Pancreas (tissue), 10 donors: ENCODE measurements around the gene IL2. TPM values are rescaled to one million over a fixed set of nuclear protein-coding genes. Genes with fewer than 3 reads are reported as not detected.

ENCODE experiments used
- ATAC-seq, 4 donors: fragments of 200-7000 bp; cut with Tn5 transposase; one replicate each; pipeline versions ENCODE4 v1.8.0 to v1.9.1; 2020; ENCODE audit warnings: mild to moderate bottlenecking in 4 of 4, moderate library complexity in 4 of 4
- DNase-seq, 6 donors: peaks; one replicate each; pipeline ENCODE4 v3.0.0-alpha.2; 2020
- FAIRE-seq: peaks from 2 replicates; lab custom pipeline; 2012; peaks lifted over from hg19 to GRCh38; lab: Jason Lieb, UNC
- H3K27ac ChIP-seq, 4 donors: fragments of 200-600 bp; sonication (generic); 1 replicate in 3 of 4; 2 replicates in 1 of 4; pipeline versions ENCODE4 v1.5.0 to v1.8.0; 2020
- H3K27me3 ChIP-seq, 4 donors: fragments of 200-600 bp; one replicate each; pipeline ENCODE4 v1.8.0; 2021
- H3K36me3 ChIP-seq, 3 donors: fragments of 200-600 bp; sonication (generic) in 1 of 3; one replicate each; pipeline versions ENCODE4 v1.5.0 to v1.8.0; 2020 to 2021
- H3K4me1 ChIP-seq, 3 donors: fragments of 200-600 bp; one replicate each; pipeline ENCODE4 v1.8.0; 2021
- H3K4me3 ChIP-seq, 4 donors: fragments of 200-600 bp; sonication (generic) in 2 of 4; one replicate each; pipeline versions ENCODE4 v1.5.0 to v1.8.0; 2020 to 2021
- H3K9me3 ChIP-seq, 4 donors: fragments of 200-600 bp; one replicate each; pipeline ENCODE4 v1.8.0; 2021
- WGBS, 2 donors: extraction: QIAGEN DNeasy Blood & Tissue Kit; methylation state at CpG; one replicate each; pipeline ENCODE4 v1.1.7; 2013; 5-methylcytosine and 5-hydroxymethylcytosine counted together
- intact Hi-C, 3 donors: fragments of 100-400 bp; cut with DNase I; formaldehyde crosslinking; loops; one replicate each; pipeline versions ENCODE4 v1.11.1 to v1.14.2; 2022
- polyA plus RNA-seq, 2 donors: library from polyadenylated mRNA; stranded (reverse); fragments of 200-250 nt; gene quantifications; one replicate each; pipeline ENCODE4 v1.2.3, GENCODE V29; 2013
- total RNA-seq, 6 donors: library from RNA; stranded (reverse); fragmentation: NEBNext Ultra II Directional in 4 of 6; extraction: Animal tissue kit (Norgen Biotek cat#: 25700) in 4 of 6; gene quantifications; one replicate each; pipeline versions ENCODE4 v1.2.1 to v1.2.4, GENCODE V29; 2021 to 2023
- TF ChIP-seq, protein P1 (sequence below), 4 donors: fragments of 200-600 bp; sonication (generic) in 3 of 4; IDR thresholded peaks; one replicate each; pipeline versions ENCODE4 v1.5.0 to v1.8.0; 2021; ENCODE audit warnings: antibody characterized with exemption in 4 of 4
- donor health status: healthy with polysubstance abuse.
- donor health status: DM: no; HTN: no; CAD: no; lungs with moderate emphysema.
- donor health status: DM: no; HTN: no; CAD: no.
- donor health status: control.
- donor health status: control.
- donor health status: Bipolar disorder and iron deficiency.
- donor health status: DM: yes; HTN: yes; CAD: no.
- donor health status: DM: no; HTN: no; CAD: no.
- donor health status: DM: no; HTN: no; CAD: no.
- donor health status: DM: yes; HTN: yes; CAD: no.

Gene IL2
- total and polyA plus RNA-seq, 8 donors = 2.6 TPM; not detected in 7

DNA sequence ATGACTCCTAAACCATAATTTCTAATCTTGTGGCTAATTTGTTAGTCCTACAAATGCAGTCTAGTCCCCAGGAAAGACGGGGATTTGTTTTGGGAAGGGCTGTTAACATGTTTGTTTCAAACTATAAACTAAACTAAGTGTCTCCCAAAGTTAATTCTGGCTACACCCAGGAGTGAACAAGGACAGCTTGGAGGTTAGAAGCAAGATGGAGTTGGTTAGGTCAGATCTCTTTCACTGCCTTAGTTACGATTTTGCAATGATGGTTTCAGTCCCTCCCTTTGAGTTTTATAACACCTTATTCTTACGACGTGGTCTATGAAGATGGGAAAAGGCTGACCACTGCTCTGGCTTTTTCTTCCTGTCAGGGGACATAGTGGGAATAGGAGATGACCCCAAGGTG, 27.0 kb upstream of the IL2 start:
- TF ChIP-seq, protein P1, sequence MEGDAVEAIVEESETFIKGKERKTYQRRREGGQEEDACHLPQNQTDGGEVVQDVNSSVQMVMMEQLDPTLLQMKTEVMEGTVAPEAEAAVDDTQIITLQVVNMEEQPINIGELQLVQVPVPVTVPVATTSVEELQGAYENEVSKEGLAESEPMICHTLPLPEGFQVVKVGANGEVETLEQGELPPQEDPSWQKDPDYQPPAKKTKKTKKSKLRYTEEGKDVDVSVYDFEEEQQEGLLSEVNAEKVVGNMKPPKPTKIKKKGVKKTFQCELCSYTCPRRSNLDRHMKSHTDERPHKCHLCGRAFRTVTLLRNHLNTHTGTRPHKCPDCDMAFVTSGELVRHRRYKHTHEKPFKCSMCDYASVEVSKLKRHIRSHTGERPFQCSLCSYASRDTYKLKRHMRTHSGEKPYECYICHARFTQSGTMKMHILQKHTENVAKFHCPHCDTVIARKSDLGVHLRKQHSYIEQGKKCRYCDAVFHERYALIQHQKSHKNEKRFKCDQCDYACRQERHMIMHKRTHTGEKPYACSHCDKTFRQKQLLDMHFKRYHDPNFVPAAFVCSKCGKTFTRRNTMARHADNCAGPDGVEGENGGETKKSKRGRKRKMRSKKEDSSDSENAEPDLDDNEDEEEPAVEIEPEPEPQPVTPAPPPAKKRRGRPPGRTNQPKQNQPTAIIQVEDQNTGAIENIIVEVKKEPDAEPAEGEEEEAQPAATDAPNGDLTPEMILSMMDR (IDR thresholded peaks at IDR 0.05) = no peak
- WGBS, 2 donors = 47 to 55% methylated on average over 4 of the region's 4 CpGs
- ATAC-seq (no peak), FAIRE-seq (no peak), DNase-seq (no peak)
- Histone ChIP-seq H3K27ac (no peak overlapping the region), H3K9me3 (no peaks in the 10 kb centered on the region), H3K36me3 (no peaks in the 10 kb centered on the region), H3K4me1 (no peaks in the 10 kb centered on the region), H3K27me3 (no peaks in the 10 kb centered on the region), H3K4me3 (no peak overlapping the region)
- intact Hi-C loops = no loop called here

DNA sequence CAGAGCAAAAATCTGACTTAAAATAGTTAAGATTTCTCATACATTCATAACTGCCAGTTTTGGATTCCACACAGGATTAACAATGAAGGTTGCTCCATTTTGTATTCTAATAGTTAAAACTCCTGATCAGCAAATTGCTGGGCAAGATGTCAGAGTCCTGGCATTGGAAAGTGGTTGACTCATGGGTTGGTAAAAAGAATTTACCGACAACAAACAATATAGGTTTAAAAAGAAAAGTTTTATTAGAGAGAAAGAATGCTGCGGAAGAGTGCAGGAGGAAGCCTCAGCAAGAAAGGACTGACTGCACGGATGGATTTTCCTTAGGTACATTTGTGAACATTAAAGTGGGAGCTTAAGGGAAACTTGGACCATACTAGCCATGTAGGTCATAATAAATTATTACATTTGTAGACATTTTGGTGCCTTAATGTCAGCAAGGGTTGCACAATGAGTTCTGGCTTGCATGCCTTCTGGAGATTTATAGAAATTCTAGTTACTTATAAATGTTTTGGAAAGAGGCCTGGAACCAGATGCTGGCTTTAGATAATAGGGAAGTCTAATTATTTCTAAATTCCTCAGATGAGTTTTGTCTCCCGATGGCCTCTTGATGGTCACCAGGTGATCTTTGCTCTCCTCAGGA, 25.4 kb upstream of the IL2 start:
- no peak for DNase-seq
- TF ChIP-seq, protein P1 (IDR thresholded peaks at IDR 0.05) = no peak
- intact Hi-C loops = no loop called here
- no peaks in the 10 kb centered on the region for H3K9me3 ChIP-seq
- no peak for FAIRE-seq
- no peak for ATAC-seq
- no peaks in the 10 kb centered on the region for H3K4me1 ChIP-seq
- no peaks in the 10 kb centered on the region for H3K27me3 ChIP-seq
- no peaks in the 10 kb centered on the region for H3K36me3 ChIP-seq
- WGBS, 2 donors = 59 to 73% methylated on average over 4 of the region's 4 CpGs
- no peak overlapping the region for H3K4me3 ChIP-seq
- no peak overlapping the region for H3K27ac ChIP-seq

DNA sequence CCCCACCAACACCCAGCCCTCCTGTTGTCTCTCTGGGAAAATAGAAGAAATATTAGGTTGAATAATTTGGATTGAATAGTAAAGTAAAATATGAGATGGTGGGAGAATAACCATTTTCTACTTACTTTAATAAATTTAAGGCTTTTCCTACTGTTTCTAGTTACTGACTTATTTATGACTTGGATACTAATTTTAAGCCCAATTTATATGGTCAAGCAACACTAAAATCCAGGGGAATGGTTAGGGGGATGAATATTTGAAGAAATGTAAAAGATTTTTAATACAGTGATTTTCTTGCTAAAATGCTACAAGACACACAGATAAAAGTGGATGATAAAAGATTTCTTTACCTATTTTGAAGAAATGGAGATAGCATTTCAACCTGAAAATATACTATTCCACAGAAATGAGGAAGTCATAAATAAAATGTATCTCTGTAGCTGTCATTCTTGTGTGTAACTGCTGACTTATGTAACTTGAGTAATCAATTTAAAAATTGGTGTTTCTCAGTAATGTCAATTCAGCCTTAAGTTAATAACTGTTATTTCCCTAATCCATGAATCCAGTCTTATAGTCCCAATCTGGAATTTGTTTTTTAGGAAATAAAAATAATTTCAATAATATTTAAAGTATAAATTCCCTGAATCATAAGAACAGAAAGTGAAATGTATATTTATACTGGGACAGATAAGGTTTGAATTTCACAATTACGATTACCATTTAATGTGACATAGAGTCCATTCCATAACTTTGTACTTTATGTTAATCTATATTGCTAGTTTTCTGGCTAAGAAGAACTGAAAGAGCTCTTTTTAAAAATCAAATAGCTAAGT, 24.3 kb upstream of the IL2 start:
- H3K36me3 ChIP-seq = no peaks in the 10 kb centered on the region
- intact Hi-C loops = no loop called here
- H3K27me3 ChIP-seq = no peaks in the 10 kb centered on the region
- DNase-seq (no peak), FAIRE-seq (no peak), ATAC-seq (no peak)
- no peak overlapping the region for H3K27ac ChIP-seq
- TF ChIP-seq, protein P1 (IDR thresholded peaks at IDR 0.05) = no peak
- WGBS, 2 donors = 74 to 88% methylated on average over 1 of the region's 1 CpG
- no peaks in the 10 kb centered on the region for H3K4me1 ChIP-seq
- no peak overlapping the region for H3K4me3 ChIP-seq
- H3K9me3 ChIP-seq = no peaks in the 10 kb centered on the region

GRCh38 chr4:122479935-122480416, 23.5 kb upstream of the IL2 start:
- Histone ChIP-seq H3K27me3 (no peaks in the 10 kb centered on the region), H3K4me3 (no peak overlapping the region), H3K36me3 (no peaks in the 10 kb centered on the region), H3K4me1 (no peaks in the 10 kb centered on the region), H3K9me3 (no peaks in the 10 kb centered on the region), H3K27ac (no peak overlapping the region)
- TF ChIP-seq, protein P1 (IDR thresholded peaks at IDR 0.05) = no peak
- ATAC-seq (no peak), DNase-seq (no peak), FAIRE-seq (no peak)
- intact Hi-C loops = no loop called here
- WGBS, 2 donors = 27 to 28% methylated on average over 5 of the region's 5 CpGs

DNA sequence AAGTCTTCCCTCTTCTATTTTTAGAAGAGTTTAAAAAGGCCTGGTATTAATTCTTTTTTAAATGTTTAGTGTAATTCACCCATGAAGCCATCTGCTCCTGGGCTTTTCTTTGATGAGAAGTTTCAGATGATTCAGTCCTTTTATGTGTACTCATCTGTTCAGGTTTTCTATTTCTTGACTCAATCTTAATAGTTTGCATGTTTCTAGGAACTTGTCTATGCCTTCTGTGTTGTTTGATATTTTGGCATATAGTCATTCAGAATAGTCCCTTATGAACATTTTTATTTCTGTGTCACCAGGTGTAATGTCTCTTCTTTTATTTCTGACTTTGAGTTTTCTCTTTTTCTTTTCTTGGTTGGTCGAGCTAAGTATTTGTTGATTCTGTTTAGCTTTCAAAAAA, 20.2 kb upstream of the IL2 start:
- no peaks in the 10 kb centered on the region for H3K27me3 ChIP-seq
- H3K4me1 ChIP-seq = no peaks in the 10 kb centered on the region
- intact Hi-C loops = no loop called here
- H3K4me3 ChIP-seq = no peak overlapping the region
- no peaks in the 10 kb centered on the region for H3K9me3 ChIP-seq
- FAIRE-seq = no peak
- WGBS, 2 donors = 48 to 56% methylated on average over 1 of the region's 1 CpG
- no peaks in the 10 kb centered on the region for H3K36me3 ChIP-seq
- TF ChIP-seq, protein P1 (IDR thresholded peaks at IDR 0.05) = no peak
- DNase-seq = no peak
- no peak for ATAC-seq
- H3K27ac ChIP-seq = no peak overlapping the region
